Transverse colon (tissue), 4 donors: ENCODE data around the gene PCSK5.

Experiments used
- EP300 ChIP-seq: sonication (generic); formaldehyde crosslinking; IDR thresholded peaks from one replicate; pipeline ENCODE4 v1.6.1; 2017; ENCODE audit warnings: antibody characterized with exemption, low read depth
- POLR2A ChIP-seq: fragments of 450-650 bp; IDR thresholded peaks from one replicate; pipeline ENCODE4 v1.6.1; 2016; ENCODE audit warnings: antibody characterized with exemption, mild to moderate bottlenecking, moderate library complexity
- POLR2AphosphoS5 ChIP-seq, 3 donors: sonication (generic); formaldehyde crosslinking; IDR thresholded peaks; one replicate each; pipeline ENCODE4 v1.6.1; 2016; ENCODE audit warnings: antibody characterized with exemption in 3 of 3
- TF ChIP-seq, protein P1 (sequence below), 5 experiments: fragments of 200-600 bp in 3 of 5; fragments of 450-650 bp in 2 of 5; sonication (generic) in 3 of 5; IDR thresholded peaks; 1 replicate in 2 of 5; 2 replicates in 3 of 5; pipeline ENCODE4 v1.5.1; 2016 to 2017; ENCODE audit warnings: antibody characterized with exemption in 5 of 5, inconsistent platforms in 3 of 5, mild to moderate bottlenecking in 2 of 5, moderate library complexity in 1 of 5

GRCh38 chr9:76036762-76037161, 146.3 kb downstream of the PCSK5 start:
- TF ChIP-seq POLR2A (no peak), POLR2AphosphoS5 (IDR thresholded peaks at IDR 0.05) (no peak), EP300 (no peak)
- TF ChIP-seq, protein P1, sequence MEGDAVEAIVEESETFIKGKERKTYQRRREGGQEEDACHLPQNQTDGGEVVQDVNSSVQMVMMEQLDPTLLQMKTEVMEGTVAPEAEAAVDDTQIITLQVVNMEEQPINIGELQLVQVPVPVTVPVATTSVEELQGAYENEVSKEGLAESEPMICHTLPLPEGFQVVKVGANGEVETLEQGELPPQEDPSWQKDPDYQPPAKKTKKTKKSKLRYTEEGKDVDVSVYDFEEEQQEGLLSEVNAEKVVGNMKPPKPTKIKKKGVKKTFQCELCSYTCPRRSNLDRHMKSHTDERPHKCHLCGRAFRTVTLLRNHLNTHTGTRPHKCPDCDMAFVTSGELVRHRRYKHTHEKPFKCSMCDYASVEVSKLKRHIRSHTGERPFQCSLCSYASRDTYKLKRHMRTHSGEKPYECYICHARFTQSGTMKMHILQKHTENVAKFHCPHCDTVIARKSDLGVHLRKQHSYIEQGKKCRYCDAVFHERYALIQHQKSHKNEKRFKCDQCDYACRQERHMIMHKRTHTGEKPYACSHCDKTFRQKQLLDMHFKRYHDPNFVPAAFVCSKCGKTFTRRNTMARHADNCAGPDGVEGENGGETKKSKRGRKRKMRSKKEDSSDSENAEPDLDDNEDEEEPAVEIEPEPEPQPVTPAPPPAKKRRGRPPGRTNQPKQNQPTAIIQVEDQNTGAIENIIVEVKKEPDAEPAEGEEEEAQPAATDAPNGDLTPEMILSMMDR (IDR thresholded peaks at IDR 0.05), result no peak
